Endometrium (tissue), 2 donors: ENCODE data around the gene ARHGAP45.
A peak's percentile ranks its signal among the peaks of the same experiment; 100 is the strongest.

Experiments
- FAIRE-seq: peaks from 2 replicates; lab custom pipeline; 2012; peaks lifted over from hg19 to GRCh38; lab: Jason Lieb, UNC
- donor health status: control.
- donor health status: control.

ARHGAP45 gene

DNA sequence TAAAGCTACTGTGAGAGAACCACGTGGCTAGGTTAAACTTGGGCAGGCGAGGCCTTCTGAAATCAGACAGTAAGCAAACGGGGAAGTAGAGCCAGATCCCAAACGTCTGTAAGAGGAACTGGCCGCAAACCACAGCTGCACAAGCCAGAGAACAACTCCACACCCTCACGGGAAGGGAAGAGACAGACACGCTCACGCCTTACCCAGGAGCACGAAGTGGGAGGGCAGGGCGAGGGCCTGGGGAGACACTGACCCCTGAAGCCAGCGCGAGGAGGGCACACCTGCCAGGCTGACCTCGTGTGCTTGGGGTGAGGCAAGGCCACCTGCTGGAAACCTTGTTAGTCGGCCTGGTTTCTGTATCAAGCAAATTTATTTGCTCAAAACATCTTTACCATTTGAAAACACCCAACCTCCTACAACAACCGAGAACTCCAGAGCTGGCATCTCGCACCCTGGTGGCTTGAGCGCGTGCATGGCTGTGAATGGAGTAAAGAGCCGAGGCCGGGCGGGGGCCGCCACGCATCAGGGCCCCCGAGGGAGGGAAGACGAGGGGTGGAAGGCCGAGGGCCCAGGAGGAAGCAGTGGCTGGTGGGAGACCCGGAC is 20.9 kb downstream of the ARHGAP45 start:
- no peak for FAIRE-seq

DNA sequence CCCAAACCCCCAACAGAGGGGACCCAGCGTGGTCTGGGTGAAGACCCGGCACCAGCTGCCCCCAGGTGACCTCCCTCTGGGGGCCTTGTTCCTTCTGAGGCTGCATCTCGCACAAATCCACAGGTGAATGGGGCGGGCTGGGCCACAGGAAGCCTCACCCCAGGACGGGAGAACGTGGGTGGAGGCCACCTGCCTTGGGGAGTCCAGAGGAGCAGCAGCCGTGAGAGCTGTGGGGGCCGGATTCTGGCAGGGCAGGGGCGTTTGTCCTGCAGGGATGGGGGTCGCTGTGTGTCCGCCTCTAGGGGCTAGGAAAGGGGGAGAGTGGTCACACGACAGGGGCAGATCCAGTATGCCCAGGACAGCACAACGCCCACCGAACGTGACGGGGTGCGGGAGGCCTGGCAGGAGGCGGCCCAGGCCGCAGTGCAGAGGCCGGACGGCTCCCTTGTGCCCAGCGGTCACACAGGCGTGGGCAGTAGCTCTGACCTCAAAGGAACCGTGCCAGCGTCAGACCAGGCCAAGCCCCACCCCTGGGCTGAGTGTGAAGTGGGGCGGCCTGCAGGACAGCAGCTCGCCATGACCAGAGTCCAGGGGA is 21.5 kb downstream of the ARHGAP45 start:
- FAIRE-seq = no peak

DNA sequence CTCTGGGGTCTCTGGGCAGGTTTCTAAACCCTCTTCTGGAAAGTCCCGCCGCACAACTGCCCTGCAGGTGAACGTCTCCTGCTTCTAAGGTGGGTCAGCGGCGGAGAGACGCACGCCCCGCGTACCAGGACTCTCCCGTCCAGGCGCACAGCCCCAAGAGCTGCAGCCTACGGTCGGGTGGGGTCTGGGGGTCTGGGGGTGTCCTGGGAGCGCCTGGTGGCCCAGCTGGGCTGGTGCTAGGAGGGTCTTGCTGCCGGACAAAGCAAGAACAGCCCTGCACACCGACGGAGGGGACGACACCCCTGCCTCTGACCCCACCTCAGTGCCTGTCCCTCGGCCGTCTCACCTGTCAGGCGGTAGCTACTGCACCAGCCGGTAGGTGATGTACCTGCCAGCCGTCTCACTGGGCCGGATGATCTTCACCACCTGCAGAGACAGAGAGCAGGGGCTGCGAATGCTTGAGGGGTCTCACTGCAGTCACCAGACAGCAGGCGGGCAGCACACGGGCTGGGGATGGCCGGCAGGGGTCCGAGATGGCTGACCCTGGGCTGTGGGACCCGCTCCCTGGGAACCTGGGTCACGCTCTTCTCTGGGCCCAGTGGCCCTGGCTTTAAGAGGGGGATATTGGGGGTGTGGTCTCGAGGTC is 22.3 kb downstream of the ARHGAP45 start:
- no peak for FAIRE-seq

DNA sequence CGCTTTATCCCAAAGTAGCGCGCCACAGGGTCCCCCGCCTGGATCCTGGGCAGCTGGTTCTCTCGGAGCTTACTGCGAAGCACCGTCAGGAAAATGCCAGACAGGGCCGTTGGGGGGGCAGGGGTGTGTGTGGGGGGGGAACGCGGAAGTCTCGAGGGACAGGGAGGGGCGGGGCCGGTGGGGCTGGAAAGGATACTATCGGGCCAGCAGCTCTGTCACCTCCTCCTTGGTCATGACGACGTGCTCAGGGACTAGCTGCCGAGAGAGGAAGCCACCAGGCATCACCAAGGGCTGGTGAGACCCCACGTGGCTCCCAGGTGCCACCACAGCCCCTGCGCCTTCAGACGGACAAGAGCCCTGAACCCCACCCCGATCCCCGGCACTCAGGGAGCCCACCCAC is 22.9 kb downstream of the ARHGAP45 start:
- FAIRE-seq = no peak

DNA sequence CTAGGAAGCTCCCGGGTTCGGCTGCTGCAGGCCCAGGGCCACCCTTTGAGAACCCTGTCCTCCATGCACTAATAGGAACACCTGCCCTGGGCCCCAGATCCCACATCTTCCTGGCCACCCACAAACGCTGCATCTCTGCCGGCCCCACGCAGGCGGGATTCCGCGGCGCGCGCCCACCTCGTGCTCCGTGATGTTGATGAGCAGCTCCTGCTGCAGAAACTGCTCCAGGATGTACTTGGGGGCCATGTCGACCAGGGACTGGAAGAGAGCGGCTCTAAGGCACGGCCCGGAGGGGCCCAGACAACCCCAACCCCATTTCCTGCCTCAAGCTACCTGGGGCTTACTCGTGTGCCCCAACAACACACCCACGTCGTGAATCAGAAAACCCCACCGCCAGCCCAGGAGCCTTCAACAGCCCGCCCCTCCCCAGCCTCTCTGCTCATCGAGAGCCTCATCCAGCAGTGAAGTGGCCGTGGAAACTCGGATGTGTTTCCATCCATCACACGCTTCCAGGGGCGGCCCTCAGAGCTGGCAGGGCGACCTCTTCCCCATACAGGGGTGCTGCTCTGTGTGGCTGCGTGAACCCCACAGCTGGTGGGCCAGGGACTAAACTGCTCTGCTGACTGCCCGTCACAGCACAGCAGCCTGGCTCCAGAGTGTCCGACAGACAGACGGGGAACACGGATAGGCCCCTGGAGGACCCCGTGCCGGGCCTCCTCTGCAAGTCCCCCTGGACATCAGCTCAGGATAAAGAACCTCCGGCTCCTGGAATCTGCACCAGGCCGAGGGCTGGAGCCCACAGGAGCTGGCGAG is 24.0 kb downstream of the ARHGAP45 start:
- FAIRE-seq = no peak

DNA sequence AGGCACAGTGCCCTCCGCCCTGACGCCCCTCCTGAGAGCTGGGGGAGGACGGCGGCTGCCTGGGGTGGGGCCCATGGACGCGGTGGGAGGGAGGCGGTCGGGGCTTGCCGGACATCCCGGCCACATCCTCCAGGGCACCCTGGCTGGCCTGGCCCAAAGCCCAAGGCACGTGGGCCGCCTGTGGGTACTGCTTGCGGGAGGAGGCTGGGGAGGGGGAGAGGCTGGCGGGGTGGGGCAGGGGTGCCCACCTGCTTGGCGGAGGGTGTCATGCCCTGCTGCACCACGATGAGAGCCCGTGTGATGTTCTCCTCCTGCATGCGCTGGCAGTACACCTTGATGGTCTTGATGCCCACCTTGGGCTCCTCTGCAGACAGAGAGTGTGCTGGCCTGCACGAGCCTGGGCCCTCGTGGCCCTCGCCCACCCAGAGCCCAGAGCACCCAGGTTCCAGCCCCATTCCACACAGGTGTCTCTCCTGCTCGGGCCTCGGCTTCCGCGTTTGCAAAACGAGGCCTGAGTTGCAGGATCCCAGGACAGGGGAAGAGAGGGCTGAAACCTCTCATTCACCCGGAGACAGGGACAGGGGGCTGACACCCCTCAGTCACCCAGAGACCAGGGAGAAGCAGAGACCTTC is 24.7 kb downstream of the ARHGAP45 start:
- FAIRE-seq = no peak

DNA sequence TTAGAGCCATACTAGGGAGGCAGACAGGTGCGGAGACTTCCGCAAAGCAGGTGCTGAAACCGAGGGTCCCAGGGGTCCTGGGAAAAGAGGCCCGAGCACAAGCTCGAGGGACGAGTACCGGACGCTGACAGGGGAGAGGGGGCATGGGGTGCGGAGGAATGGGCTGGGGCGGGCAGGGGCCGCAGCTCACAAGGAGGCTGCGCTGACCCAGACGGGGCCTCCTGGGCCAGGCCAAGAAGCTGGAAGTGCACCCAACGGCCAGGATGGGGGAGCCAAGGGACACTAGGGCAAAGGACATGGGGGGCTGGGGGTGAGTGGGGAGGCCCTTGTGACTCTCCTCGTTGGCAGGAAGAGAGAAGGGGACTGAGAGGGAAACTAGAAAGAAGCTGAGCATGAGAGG is 26.4 kb downstream of the ARHGAP45 start:
- no peak for FAIRE-seq

DNA sequence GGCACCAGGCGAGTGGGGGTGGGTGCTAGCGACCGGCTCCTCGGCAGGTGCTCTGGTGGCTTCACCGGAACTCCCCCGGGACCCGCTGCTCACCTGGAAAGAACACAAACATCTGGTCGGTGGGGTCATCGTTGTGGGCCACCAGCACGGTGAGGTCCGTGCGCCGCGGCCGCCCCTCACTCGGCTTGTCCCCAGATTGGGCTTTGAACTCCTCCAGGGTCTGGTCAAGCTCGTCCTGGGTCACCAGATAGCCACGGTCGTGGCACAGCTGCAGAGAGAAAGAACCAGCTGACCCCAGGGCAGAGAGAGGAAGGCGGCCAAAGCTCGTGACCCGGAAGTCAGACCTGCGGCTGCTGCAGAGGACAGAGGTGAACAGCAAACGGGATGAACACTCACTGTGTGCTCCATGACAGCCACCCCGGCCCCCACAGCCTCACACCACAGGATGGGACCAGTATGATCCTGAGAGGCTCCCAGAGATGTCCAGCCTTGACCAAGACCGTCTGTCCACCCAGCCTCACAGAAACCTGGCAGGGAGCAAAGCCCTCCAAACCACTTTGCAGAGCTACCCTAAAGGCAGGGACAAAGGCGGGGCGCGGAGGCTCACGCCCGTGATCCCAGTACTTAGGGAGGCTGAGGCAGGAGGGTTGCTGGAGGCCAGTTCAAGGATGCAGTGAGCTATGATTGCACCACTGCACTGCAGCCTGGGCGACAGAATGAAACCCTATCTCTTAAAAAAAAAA is 27.0 kb downstream of the ARHGAP45 start:
- no peak for FAIRE-seq

DNA sequence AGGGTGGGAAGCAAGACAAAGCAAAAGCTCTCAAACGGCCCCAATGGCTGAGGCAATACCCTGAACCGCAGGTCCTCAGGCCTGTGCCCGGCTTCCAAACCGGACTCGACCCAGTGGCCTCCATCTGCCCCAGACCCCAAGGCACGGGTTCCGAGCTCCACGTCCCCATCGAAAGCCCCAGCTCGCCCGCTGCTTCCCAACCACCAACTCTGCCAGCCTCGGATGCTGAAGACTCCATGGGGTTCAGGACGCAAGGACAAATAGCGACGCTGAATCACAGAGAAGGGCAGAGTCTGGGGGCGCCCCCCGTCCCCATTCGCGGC is 27.6 kb downstream of the ARHGAP45 start:
- FAIRE-seq = no peak

DNA sequence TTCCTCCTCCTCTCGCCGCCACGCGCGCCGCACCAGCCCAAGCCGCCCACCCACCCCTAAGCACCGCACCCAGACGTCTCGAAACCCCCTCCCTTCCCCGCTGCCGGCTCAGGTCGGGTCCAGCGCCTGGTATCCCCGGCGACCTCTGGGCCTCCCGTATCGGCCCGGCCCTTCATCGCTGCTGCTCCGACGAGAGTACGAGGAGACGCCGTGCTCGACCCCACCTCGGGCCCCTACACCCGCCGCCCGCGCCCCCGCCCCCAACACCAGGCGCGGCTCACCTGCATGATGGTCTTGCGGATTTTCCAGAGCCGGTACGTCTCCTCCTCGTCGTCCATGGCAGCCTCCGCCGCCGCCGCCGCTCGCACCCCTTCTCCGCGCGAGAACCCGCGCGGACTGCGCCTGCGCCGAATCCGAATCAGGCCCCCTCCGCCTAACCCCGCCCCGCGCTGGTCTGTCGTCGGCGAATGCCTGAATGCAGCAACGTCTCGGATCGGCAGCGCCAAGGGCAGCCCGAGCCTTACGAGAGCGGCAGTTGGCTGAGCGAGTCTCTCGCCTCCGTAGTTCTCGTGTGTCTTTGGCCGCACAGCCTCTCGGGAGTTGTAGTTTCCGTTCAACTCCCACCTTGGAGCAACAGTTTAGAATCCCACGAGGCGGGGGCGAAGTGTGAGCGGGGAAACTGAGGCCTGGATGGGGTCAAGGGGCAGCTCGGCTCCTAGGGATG is 28.2 kb downstream of the ARHGAP45 start, which contains the start of gene POLR2E:
Gene POLR2E (minus strand): TSS at position 398 of the 724 bp plus-strand sequence. CDS start 60 bp downstream, at position 338.
- FAIRE-seq = peak; percentile 93

DNA sequence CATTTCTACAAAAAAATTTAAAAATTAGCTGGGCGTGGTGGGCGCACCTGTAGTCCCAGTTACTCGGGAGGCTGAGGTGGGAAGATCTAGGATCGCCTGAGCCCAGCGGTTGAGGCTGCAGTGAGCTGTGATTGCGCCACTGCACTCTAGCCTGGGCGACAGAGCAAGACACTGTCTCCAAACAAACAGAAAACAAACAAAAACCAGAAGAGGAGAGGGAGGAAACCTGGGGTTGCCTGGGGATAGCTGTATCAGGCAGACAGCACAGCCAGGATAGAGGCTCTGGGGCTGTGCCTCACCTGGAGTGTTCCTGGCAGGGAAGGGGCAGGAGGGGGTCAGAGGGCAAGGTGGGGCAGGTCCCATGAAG is 30.8 kb downstream of the ARHGAP45 start:
- no peak for FAIRE-seq

DNA sequence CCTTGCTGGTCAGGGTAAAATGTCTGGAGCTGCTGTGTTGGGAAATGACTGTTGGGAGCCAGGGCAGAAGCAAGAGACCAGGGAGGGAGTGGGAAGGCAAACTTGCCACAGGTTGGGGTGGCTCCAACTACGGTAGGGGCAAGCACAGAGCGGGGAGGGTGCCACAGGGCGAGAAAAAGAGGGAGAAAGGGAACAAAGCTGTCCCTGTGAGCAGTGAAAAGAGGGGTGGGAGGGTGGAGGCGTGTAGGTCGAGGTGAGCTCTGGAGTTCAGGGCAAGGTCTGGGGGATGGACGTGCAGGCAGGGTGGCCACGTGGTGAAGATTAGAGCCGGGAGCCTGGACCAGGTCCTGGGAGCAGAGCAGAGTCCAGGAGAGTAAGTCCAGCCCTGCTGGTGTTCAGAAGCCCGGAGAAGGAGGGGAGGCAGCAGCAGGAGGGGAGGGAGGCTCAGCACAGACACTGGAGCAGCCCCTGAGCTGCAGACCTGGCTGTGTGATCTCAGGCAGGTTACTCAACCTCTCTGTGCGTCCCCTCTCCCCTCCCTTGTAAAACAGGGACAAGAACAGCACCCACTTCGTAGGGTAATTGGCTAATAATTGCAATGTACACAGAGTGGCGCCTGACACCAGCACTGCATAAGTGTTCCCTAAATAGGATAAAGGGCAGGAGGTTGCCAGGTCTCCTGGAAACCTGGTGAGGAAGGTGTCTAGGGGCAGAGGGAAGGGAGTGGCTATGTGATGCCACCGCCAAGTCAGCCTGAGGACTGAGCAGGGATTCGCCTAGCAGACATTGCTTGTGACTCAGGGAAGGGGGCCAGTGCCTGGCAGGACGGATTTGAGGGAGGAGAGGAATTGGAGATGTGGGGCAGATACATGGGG is 31.4 kb downstream of the ARHGAP45 start:
- FAIRE-seq = no peak

DNA sequence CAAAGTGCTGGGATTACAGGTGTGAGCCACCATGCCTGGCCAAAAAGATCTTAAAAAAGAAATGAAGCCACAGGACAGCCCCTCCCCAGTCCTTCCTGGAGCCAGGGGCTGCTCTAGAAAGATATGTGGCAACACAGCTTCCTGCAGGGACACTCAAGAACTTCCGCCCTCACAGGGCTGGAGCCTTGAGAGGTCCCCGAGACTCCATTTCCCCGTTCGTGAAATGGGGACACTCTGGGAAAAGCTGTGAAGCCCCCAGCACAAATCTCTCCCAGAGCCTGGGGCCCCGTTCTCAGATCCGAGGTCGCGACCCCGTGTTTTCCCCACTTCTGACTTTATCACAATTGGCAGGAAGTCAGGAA is 34.4 kb downstream of the ARHGAP45 start:
- no peak for FAIRE-seq

DNA sequence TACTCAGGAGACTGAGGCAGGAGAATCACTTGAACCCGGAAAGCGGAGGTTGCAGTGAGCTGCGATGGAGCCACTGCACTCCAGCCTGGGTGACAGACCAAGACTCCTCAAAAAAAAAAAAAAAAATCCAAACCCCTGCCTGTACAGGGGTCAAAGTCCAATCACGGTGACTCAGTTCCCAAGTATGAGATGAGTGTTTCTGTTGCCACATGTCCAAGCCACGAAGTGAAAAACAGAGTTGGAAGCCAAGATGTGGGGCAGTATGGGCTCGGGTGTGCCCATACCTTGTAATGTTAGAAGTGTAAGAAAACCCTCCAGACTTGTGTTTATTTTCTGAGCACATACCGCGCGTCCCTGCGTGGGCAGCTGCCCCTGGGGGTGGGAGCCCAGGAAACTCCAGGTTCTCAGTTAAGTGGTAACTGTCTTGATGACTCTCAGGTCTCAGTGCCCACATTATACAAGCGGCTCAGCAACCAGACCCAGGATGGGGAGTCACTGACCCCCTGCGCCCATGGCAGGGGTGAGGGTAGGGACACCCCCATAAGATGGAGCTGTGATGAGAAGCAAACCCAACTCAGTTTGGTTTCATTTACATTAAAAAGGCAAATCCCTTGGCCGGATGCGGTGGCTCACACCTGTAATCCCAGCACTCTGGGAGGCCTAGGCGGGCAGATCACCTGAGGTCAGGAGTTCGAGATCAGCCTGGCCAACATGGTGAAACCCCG is 35.6 kb downstream of the ARHGAP45 start:
- FAIRE-seq = no peak

DNA sequence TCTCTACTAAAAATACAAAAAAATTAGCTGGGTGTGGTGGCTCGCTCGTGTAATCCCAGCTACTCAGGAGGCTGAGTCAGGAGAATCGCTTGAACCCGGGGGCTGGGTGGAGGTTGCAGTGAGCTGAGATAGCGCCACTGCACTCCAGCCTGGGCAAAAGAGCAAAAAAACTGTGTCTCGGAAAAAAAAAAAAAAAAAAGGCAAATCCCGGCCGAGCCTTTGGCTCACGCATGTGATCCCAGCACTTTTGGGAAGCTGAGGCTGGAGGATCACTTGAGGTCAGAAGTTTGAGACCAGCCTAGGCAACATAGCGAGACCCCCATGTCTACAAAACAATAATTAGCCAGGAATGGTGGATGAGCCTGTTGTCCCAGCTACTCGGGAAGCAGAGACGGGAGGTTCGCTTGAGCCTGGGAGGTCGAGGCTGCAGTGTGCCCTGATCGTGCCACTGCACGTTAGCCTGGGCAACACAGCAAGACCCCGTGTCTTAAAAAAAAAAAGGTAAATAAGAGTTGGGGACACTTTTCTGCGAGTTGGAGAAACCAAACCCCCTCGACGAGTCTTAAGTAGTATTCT is 36.3 kb downstream of the ARHGAP45 start:
- no peak for FAIRE-seq

DNA sequence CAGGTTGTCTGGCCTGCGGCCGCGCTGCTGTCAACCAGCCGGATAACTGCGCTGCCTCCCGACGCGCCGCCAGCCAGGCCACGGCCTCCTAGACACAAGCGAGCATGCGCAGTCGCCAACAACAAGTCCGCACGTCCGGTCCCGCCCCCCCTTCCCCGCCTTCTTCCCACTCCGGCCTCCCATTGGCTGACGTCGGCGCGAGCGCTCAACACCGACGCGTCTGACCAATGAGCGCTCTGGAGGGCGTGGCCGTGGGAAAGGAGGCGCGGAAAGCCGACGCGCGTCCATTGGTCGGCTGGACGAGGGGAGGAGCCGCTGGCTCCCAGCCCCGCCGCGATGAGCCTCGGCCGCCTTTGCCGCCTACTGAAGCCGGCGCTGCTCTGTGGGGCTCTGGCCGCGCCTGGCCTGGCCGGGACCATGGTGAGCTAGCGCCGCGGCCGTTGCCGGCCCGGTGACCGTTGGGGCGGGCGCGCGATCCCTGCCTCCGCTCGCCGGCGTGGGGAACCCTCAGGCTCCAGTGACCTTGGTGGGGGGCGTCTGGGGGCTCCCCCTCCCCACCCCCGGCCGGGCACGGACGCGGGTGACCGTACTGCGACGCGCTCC is 36.8 kb downstream of the ARHGAP45 start, which contains the start of gene GPX4:
Gene GPX4 (plus strand): TSS at position 287 of the 603 bp plus-strand sequence. CDS start 50 bp downstream, at position 337.
- FAIRE-seq = peak; percentile 96

DNA sequence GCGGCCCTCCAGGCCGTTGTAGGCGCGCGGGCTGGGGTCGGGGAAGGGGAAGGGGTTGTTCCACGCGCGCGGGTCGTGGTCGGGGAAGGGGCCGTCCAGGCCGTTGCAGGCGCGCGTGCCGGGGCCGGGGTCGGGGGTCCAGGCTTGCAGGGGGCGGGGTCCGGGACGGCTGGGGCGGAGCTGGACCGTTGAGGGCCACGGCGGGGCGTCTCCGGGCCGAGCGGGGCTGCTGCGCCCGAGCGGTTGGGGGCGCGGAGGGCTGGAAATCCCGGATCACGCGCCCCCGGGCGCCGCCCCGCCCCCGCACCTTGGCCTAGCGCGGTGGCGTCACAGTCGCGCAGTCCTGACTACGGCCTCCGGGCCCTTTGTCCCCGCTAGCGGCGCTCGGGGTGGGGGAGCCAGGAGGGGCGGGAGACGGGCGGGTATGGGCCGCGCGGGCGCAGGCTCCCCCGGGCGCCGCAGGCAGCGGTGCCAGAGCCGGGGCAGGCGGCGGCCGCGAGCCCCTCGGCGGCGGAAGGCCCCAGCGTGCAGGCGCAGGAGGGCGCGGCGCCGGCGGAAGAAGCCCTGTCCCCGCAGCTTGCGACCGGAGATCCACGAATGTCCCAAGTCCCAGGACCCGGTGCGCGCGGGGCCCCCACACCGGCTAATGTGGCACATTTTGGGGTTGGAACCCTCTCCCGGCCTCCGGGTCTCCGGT is 37.5 kb downstream of the ARHGAP45 start:
- FAIRE-seq = no peak
